Left ventricle myocardium inferior (tissue), 1 donor: ENCODE results near the gene CCS. TPM values are rescaled to one million over a fixed set of nuclear protein-coding genes. Genes with fewer than 3 reads are reported as not detected.

Experiments
- DNase-seq: peaks from one replicate; pipeline ENCODE4 v3.0.0-alpha.2; 2020
- H3K27ac ChIP-seq: fragments of 200-600 bp; replicated peaks from 2 replicates; pipeline ENCODE4 v1.8.0; 2021
- H3K27me3 ChIP-seq: fragments of 200-600 bp; 2 replicates; pipeline ENCODE4 v1.8.0; 2021; ENCODE audit warnings: low read depth
- H3K36me3 ChIP-seq: fragments of 200-600 bp; 2 replicates; pipeline ENCODE4 v1.8.0; 2021
- H3K4me1 ChIP-seq: fragments of 200-600 bp; 2 replicates; pipeline ENCODE4 v1.8.0; 2021
- H3K4me3 ChIP-seq: fragments of 200-600 bp; 2 replicates; pipeline ENCODE4 v1.8.0; 2021; ENCODE audit warnings: mild to moderate bottlenecking, moderate library complexity
- H3K9me3 ChIP-seq: fragments of 200-600 bp; replicated peaks from 2 replicates; pipeline ENCODE4 v1.8.0; 2021
- CTCF ChIP-seq: fragments of 200-600 bp; IDR thresholded peaks from 2 replicates; pipeline ENCODE4 v1.8.0; 2021; ENCODE audit warnings: antibody characterized with exemption, mild to moderate bottlenecking, borderline replicate concordance
- intact Hi-C: fragments of 100-400 bp; cut with micrococcal nuclease; formaldehyde crosslinking; loops from one replicate; pipeline ENCODE4 v1.11.0; 2022
- total RNA-seq: library from RNA; stranded (reverse); fragmentation: NEBNext Ultra II Directional; extraction: Animal tissue kit (Norgen Biotek cat#: 25700); gene quantifications from one replicate; pipeline ENCODE4 v1.2.1, GENCODE V29; 2021
- donor health status: DM: no; HTN: yes; CAD: no; lungs with severe emphysema.

The CCS gene
- total RNA-seq, 1 donor from 2014 or later, result 25.3 TPM

- H3K9me3 ChIP-seq, result no peaks in the 10 kb centered on the region
- H3K4me1 ChIP-seq, result peaks cover 9% of the 10 kb centered on the region
- H3K36me3 ChIP-seq, result peaks cover 32% of the 10 kb centered on the region
- intact Hi-C loops, result no loop called here
- no peak for DNase-seq
- no peak overlapping the region for H3K4me3 ChIP-seq
- no peak overlapping the region for H3K27ac ChIP-seq
- TF ChIP-seq CTCF, result no peak
- no peaks in the 10 kb centered on the region for H3K27me3 ChIP-seq
Observed at GRCh38 chr11:66652651-66653050, 59.7 kb downstream of the CCS start.

GRCh38 chr11:66653123-66653522 lies 60.1 kb downstream of the CCS start:
- Histone ChIP-seq H3K36me3 (peaks cover 32% of the 10 kb centered on the region), H3K27ac (no peak overlapping the region), H3K4me3 (no peak overlapping the region), H3K27me3 (no peaks in the 10 kb centered on the region), H3K4me1 (peaks cover 6% of the 10 kb centered on the region), H3K9me3 (no peaks in the 10 kb centered on the region)
- DNase-seq, result no peak
- TF ChIP-seq CTCF, result no peak
- intact Hi-C loops, result no loop called here

Other genes starting within 250 kb of the CCS start
- gene BRMS1, start 248.1 kb upstream of the CCS start, total RNA-seq, result 14.7 TPM
- gene B4GAT1, start 245.6 kb upstream of the CCS start, total RNA-seq, result 52.9 TPM
- 14.6 TPM for gene SLC29A2, start 221.4 kb upstream of the CCS start, total RNA-seq
- not detected for gene NPAS4, start 172.2 kb upstream of the CCS start, total RNA-seq
- gene MRPL11, start 154.3 kb upstream of the CCS start, total RNA-seq, result 53.8 TPM
- gene PELI3, start 126.3 kb upstream of the CCS start, total RNA-seq, result 7.3 TPM
- 13.6 TPM for gene DPP3, start 112.8 kb upstream of the CCS start, total RNA-seq
- 16.9 TPM for gene BBS1, start 82.5 kb upstream of the CCS start, total RNA-seq
- gene ZDHHC24, start 47.1 kb upstream of the CCS start, total RNA-seq, result 5.2 TPM
- gene ACTN3, start 46.3 kb upstream of the CCS start, total RNA-seq, result not detected
- gene CTSF, start 24.6 kb upstream of the CCS start, total RNA-seq, result 48.6 TPM
- gene CCDC87, start 122 bp upstream of the CCS start, total RNA-seq, result 0.41 TPM
- 37.9 TPM for gene RBM14, start 23.4 kb downstream of the CCS start, total RNA-seq
- 57.1 TPM for gene RBM4, start 45.5 kb downstream of the CCS start, total RNA-seq
- 11.8 TPM for gene RBM4B, start 84.7 kb downstream of the CCS start, total RNA-seq
- gene SPTBN2, start 136.0 kb downstream of the CCS start, total RNA-seq, result 0.77 TPM